K562 (cell line): Measurements from ENCODE around the gene TSC22D3. TPM values are rescaled to one million over a fixed set of nuclear protein-coding genes. Genes with fewer than 3 reads are reported as not detected.
A peak's percentile ranks its signal among the peaks of the same experiment; 100 is the strongest.
"Not testable (repeated sequence)": the region's sequence is repeated elsewhere in the genome, so short reads cannot be mapped to it uniquely, and the experiment has no call there.

Experiments used
- ATAC-seq: fragments of 200-7000 bp; cut with Tn5 transposase; 3 replicates; pipeline ENCODE4 v1.9.1; 2020; ENCODE audit warnings: moderate library complexity
- BruUV-seq: library from RNA; stranded (reverse); fragments of 400-500 nt; replicated peaks from 2 replicates; lab custom pipeline; 2021; lab: Mats Ljungman, UMichigan
- CTCF ChIA-PET: fragments of 300-600 bp; formaldehyde crosslinking; extraction: SDS; loops from one replicate; lab custom pipeline; 2021; ENCODE audit warnings: low intra/inter-chr PET ratio; lab: Yijun Ruan, JAX
- POLR2A ChIA-PET: fragments of 300-600, 350-650 bp; sonication (Branson Sonifier 250); formaldehyde crosslinking; extraction: SDS; loops from one replicate; lab custom pipeline; 2021; ENCODE audit warnings: antibody characterized with exemption, inconsistent platforms; lab: Yijun Ruan, JAX
- DNase-seq, 4 experiments: peaks; one replicate each; pipeline versions ENCODE4 v3.0.0 to v3.0.0-alpha.2; 2011 to 2018; ENCODE audit warnings: low spot score in 3 of 4, mixed read lengths in 3 of 4; ENCODE audit errors: extremely low read depth in 1 of 4
- FAIRE-seq: peaks from 2 replicates; lab custom pipeline; 2011; peaks lifted over from hg19 to GRCh38; lab: Jason Lieb, UNC
- H2AFZ ChIP-seq: 2 replicates; pipeline ENCODE4 v1.6.0; 2011; ENCODE audit warnings: low read depth, low read length, control low read depth, inconsistent platforms
- H3K27ac ChIP-seq: fragments of 200-600 bp; 3 replicates; pipeline ENCODE4 v1.8.0; 2011; ENCODE audit warnings: low read depth, mild to moderate bottlenecking, control low read depth, inconsistent platforms, low read length, moderate library complexity, mixed read lengths; ENCODE audit errors: extremely low read depth
- H3K27me3 ChIP-seq, 2 experiments: fragments of 300-600 bp in 1 of 2; 2 replicates in 1 of 2; 3 replicates in 1 of 2; pipeline versions ENCODE4 v1.6.0 to v1.8.0; 2011; ENCODE audit warnings: inconsistent platforms in 2 of 2, low read length in 2 of 2, mild to moderate bottlenecking in 1 of 2, mixed read lengths in 1 of 2, moderate library complexity in 1 of 2; ENCODE audit not compliant: control insufficient read depth in 2 of 2, insufficient read depth in 2 of 2
- H3K36me3 ChIP-seq: fragments of 300-600 bp; 3 replicates; pipeline ENCODE4 v1.8.0; 2011; ENCODE audit warnings: mild to moderate bottlenecking, low read length, inconsistent platforms; ENCODE audit not compliant: control insufficient read depth, insufficient read depth
- H3K4me1 ChIP-seq, 2 experiments: fragments of 200-600 bp in 1 of 2; replicated peaks in 1 of 2; 2 replicates in 1 of 2; 3 replicates in 1 of 2; pipeline versions ENCODE4 v1.5.1 to v1.8.0; 2011; ENCODE audit warnings: inconsistent platforms in 2 of 2, low read length in 2 of 2, mild to moderate bottlenecking in 1 of 2, mixed read lengths in 1 of 2, moderate library complexity in 1 of 2; ENCODE audit not compliant: control insufficient read depth in 2 of 2, insufficient read depth in 2 of 2
- H3K4me2 ChIP-seq: 2 replicates; pipeline ENCODE4 v1.6.1; 2011; ENCODE audit warnings: low read length, control low read depth, inconsistent platforms, mixed read lengths; ENCODE audit not compliant: insufficient read depth
- H3K4me3 ChIP-seq: fragments of 200-600 bp; sonication (generic), shearing (Covaris generic); 2 replicates; pipeline ENCODE4 v1.5.1; 2016; ENCODE audit warnings: control low read depth, inconsistent platforms
- H3K79me2 ChIP-seq: fragments of 200-600 bp; 3 replicates; pipeline ENCODE4 v1.8.0; 2011; ENCODE audit warnings: low read length, inconsistent platforms; ENCODE audit not compliant: control insufficient read depth, insufficient read depth
- H3K9ac ChIP-seq, 2 experiments: 2 replicates each; pipeline versions ENCODE4 v1.6.0 to v1.6.1; 2011; ENCODE audit warnings: low read depth in 2 of 2, low read length in 2 of 2, control low read depth in 1 of 2, inconsistent platforms in 1 of 2, mild to moderate bottlenecking in 1 of 2, mixed read lengths in 1 of 2; ENCODE audit not compliant: insufficient read depth in 1 of 2
- H3K9me1 ChIP-seq: one replicate; pipeline ENCODE4 v1.6.0; 2011; ENCODE audit warnings: inconsistent platforms, mild to moderate bottlenecking, low read length, moderate library complexity; ENCODE audit not compliant: control insufficient read depth, insufficient read depth
- H3K9me3 ChIP-seq: replicated peaks from 2 replicates; pipeline ENCODE4 v1.5.1; 2011; ENCODE audit warnings: low read depth, low read length, inconsistent platforms; ENCODE audit not compliant: control insufficient read depth, insufficient read depth
- H4K20me1 ChIP-seq: replicated peaks from 2 replicates; pipeline ENCODE4 v1.6.1; 2011; ENCODE audit warnings: low read length, inconsistent platforms, mixed read lengths; ENCODE audit not compliant: control insufficient read depth, insufficient read depth
- BRCA1 ChIP-seq, 2 experiments: fragments of 450-650 bp in 1 of 2; sonication (generic) in 1 of 2; formaldehyde crosslinking in 1 of 2; IDR thresholded peaks; 2 replicates each; pipeline versions ENCODE4 v1.5.0 to v1.6.1; 2017 to 2020; ENCODE audit warnings: mild to moderate bottlenecking in 1 of 2, missing genetic modification reagents in 1 of 2
- CEBPG ChIP-seq, 3 experiments: fragments of 200-800 bp in 1 of 3; sonication (Bioruptor generic) in 1 of 3; sonication (generic) in 1 of 3; formaldehyde crosslinking in 1 of 3; IDR thresholded peaks in 2 of 3; conservative IDR thresholded peaks in 1 of 3; 2 replicates each; pipeline versions ENCODE4 v1.6.1 to v1.8.0; 2016 to 2022; ENCODE audit warnings: missing compliant biosample characterization in 2 of 3, missing genetic modification characterization in 2 of 3, mild to moderate bottlenecking in 1 of 3, missing genetic modification reagents in 1 of 3
- ESRRA ChIP-seq: fragments of 450-650 bp; IDR thresholded peaks from 2 replicates; pipeline ENCODE4 v1.6.1; 2014; ENCODE audit warnings: low read depth, mild to moderate bottlenecking, moderate library complexity, borderline replicate concordance
- PCBP2 ChIP-seq: fragments of 200-400 bp; formaldehyde crosslinking; IDR thresholded peaks from 2 replicates; pipeline ENCODE4 v1.6.1; 2018; ENCODE audit warnings: low read length, low read depth, mild to moderate bottlenecking, moderate library complexity; ENCODE audit not compliant: poor library complexity, severe bottlenecking
- RBM25 ChIP-seq: fragments of 200-400 bp; formaldehyde crosslinking; IDR thresholded peaks from 2 replicates; pipeline ENCODE4 v1.6.1; 2018; ENCODE audit warnings: low read length, low read depth, moderate library complexity; ENCODE audit not compliant: severe bottlenecking
- WGBS: fragments of 100-300 bp; shearing (Covaris generic); methylation state at CpG from one replicate; pipeline ENCODE4 v1.1.6; 2016; ENCODE audit warnings: low coverage, mixed read lengths; ENCODE audit not compliant: insufficient coverage; ENCODE audit errors: missing lambda C conversion rate; 5-methylcytosine and 5-hydroxymethylcytosine counted together
- in situ Hi-C: fragments of 300-500 bp; cut with MboI; formaldehyde crosslinking; loops from 4 replicates; pipeline ENCODE4 v1.15.0; 2018; ENCODE audit warnings: inconsistent platforms, mixed read lengths
- intact Hi-C: fragments of 100-400 bp; cut with micrococcal nuclease; formaldehyde crosslinking; loops from 2 replicates; pipeline ENCODE4 v1.14.2; 2022
- polyA plus RNA-seq, 8 experiments: library from polyadenylated mRNA; depleted of rRNA in 4 of 8; stranded (reverse) in 5 of 8; unstranded in 3 of 8; fragments of >200 nt; fragmentation: Nextera tagmentation in 2 of 8; fragmentation: Illumina TruSeq in 1 of 8; extraction: Ambion mirVana in 2 of 8; extraction: Trizol in 1 of 8; gene quantifications; 2 replicates each; pipeline versions ENCODE4 v1.2.1 to v1.2.3, GENCODE V29; 2011 to 2014; ENCODE audit warnings: inconsistent platforms in 1 of 8, missing spikeins in 1 of 8
- total RNA-seq, 7 experiments: library from RNA; depleted of rRNA in 6 of 7; stranded (reverse); fragments of >200 nt in 6 of 7; fragmentation: Illumina TruSeq in 2 of 7; extraction: Trizol in 2 of 7; gene quantifications; 2 replicates each; pipeline versions ENCODE4 v1.2.1 to v1.2.3, GENCODE V29; 2011 to 2021; ENCODE audit warnings: low replicate concordance in 1 of 7

The TSC22D3 gene
- total and polyA plus RNA-seq, 9 of the 15 experiments (the other 6 are each of a cell fraction or from before 2014, with no cell fraction given): 0.48 to 3.0 (median 0.87) TPM

GRCh38 chrX:107686026-107686425, 89.6 kb downstream of the TSC22D3 start:
- Histone ChIP-seq H3K9me1 (no peaks in the 10 kb centered on the region), H3K4me1 (peaks cover 3 to 12% of the 10 kb centered on the region in 2 experiments; a peak in 3 of 5 replicates), H3K27ac (no peak overlapping the region), H3K4me3 (no peak overlapping the region), H3K79me2 (no peaks in the 10 kb centered on the region), H3K9me3 (no peaks in the 10 kb centered on the region), H3K4me2 (no peak overlapping the region), H2AFZ (no peak overlapping the region), H3K9ac (no peak overlapping the region), H4K20me1 (no peaks in the 10 kb centered on the region), H3K36me3 (no peaks in the 10 kb centered on the region), H3K27me3 (no peaks in the 10 kb centered on the region)
- POLR2A ChIA-PET: interaction anchor here (0.6 to 1.2 kb wide), 2 partner anchors 19 to 488 kb away, joined by 3 read pairs; no protein-coding TSS in a partner anchor
- CTCF ChIA-PET: no interaction called here
- WGBS: 52% methylated on average over 3 of the region's 3 CpGs
- no peak for ATAC-seq
- in situ Hi-C loops: no loop called here
- no peak for DNase-seq
- TF ChIP-seq RBM25 (peak; percentile 37), BRCA1 (IDR thresholded peaks at IDR 0.05) (no peak), BRCA1 (CRISPR knock-in tag; IDR thresholded peaks at IDR 0.05) (no peak), ESRRA (peak; percentile 47; the same call in 1 of the 2 replicates), PCBP2 (no peak)
- no TSS peak for BruUV-seq
- intact Hi-C loops: no loop called here
- FAIRE-seq: no peak

GRCh38 chrX:107685586-107685985, 90.0 kb downstream of the TSC22D3 start:
- H3K9me1 ChIP-seq; intact Hi-C loops; ATAC-seq; H3K27ac ChIP-seq; H4K20me1 ChIP-seq; in situ Hi-C loops; H2AFZ ChIP-seq; H3K4me3 ChIP-seq; H3K79me2 ChIP-seq; DNase-seq; H3K4me2 ChIP-seq; H3K36me3 ChIP-seq; H3K9me3 ChIP-seq; H3K27me3 ChIP-seq; FAIRE-seq; TF ChIP-seq CEBPG (CRISPR knock-in tag; IDR thresholded peaks at IDR 0.05): not testable (repeated sequence)
- WGBS: 92% methylated on average over 5 of the region's 9 CpGs
- TSS peak; percentile 64 for BruUV-seq
- ChIA-PET POLR2A (interaction anchor here (0.6 to 1.2 kb wide), 3 partner anchors 11 to 488 kb away, joined by 3 to 5 read pairs (median 3); no protein-coding TSS in a partner anchor), CTCF (interaction anchor here (0.7 kb wide), 1 partner anchor 104 kb away, joined by 3 read pairs; no protein-coding TSS in a partner anchor)
- Histone ChIP-seq H3K9ac (peak overlapping the region in 1 of 2 experiments; percentile 12; a peak in 1 of 4 replicates), H3K4me1 (peaks cover 0 to 12% of the 10 kb centered on the region in 2 experiments; a peak in 3 of 5 replicates)
- TF ChIP-seq CEBPG (tag; conservative IDR thresholded peaks at IDR 0.05 in 1 of 2, IDR thresholded peaks at IDR 0.05 in 1 of 2): 0 out of 4 replicates have a peak, but pooled peaks of 1 of the 2 experiments have one; percentile 23
